ENCODE data around the gene MDN1. TPM values are rescaled to one million over a fixed set of nuclear protein-coding genes. Genes with fewer than 3 reads are reported as not detected.

The MDN1 gene
- total RNA-seq, 1 donor from 2014 or later, result 74.6 TPM

DNA sequence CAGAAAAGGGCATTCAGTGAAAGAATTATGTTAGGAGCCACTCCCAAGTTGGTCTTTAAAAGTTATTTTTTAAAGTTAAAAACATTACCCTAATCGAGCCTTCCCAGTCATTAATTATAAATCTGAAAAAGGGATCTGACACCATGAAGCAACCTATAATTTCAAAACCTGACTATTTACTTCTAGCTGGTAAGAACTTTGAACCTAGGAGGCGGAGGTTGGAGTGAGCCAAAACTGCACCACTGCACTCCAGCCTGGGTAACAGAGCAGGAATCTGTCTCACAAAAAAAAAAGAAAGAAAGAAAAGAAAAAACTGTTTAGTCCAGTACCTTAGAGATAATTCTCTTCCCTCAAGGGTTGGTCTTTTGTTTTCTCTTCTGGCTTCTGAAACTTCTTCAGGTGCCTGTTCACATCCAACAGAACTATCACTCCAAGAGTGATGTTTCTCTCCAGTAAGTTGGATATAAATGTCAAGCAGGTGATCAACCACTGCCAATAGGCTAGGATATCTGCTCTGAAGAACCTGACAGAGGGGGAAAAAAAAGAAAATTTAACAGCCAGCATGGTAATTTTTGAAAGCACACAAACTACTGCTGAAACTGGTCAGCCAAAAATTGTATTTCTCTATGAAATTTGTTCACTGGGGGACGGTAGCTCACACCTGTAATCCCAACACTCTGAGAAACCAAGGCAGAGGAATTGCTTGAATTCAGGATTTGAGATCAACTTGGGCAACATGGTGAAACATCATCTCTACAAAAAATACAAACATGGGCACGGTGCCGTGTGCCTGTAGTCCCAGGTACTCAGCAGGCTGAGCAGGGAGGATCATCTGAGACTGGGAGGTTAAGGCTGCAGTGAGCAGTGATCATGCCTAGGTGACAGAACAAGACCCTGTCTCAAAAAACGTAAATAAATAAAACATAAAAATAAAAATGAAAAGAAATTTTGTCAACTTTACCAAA is 38.2 kb downstream of the MDN1 start:
- intact Hi-C loops (cut with micrococcal nuclease), result no loop called here
- Mint-ChIP-seq H3K36me3 (ENCODE audit: low read depth) (peaks cover 50% of the 10 kb centered on the region), H3K27ac (no peak overlapping the region), H3K27me3 (ENCODE audit: insufficient read depth) (no peaks in the 10 kb centered on the region), H3K4me3 (no peak overlapping the region), H3K4me1 (ENCODE audit: low read depth) (no peaks in the 10 kb centered on the region), H3K9me3 (no peaks in the 10 kb centered on the region)
- DNase-seq (ENCODE audit: low spot score), result no peak

DNA sequence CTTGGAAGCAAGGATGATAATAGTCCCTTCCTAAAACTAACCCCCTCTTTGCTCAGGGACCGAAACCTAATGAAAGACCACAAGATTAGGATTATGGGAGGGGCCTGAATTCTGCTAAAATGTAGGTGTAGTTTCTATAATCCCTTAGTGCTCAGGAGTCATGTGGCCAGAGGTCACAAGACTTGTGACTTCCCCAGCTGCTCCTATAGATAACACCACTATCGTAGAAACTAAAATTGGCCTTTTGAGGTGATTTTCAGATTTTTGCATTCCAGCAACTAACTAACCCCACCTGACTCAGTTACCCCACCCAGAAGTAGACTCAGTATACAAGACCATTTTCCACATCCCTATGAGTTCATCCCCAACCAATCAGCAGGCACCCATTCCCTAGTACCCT is 42.1 kb downstream of the MDN1 start:
- intact Hi-C loops (cut with micrococcal nuclease), result no loop called here
- H3K36me3 Mint-ChIP-seq (ENCODE audit: low read depth), result peaks cover 43% of the 10 kb centered on the region
- H3K4me3 Mint-ChIP-seq, result no peak overlapping the region
- DNase-seq (ENCODE audit: low spot score), result no peak
- no peaks in the 10 kb centered on the region for H3K27me3 Mint-ChIP-seq (ENCODE audit: insufficient read depth)
- no peak overlapping the region for H3K27ac Mint-ChIP-seq
- H3K9me3 Mint-ChIP-seq, result no peaks in the 10 kb centered on the region
- no peaks in the 10 kb centered on the region for H3K4me1 Mint-ChIP-seq (ENCODE audit: low read depth)

DNA sequence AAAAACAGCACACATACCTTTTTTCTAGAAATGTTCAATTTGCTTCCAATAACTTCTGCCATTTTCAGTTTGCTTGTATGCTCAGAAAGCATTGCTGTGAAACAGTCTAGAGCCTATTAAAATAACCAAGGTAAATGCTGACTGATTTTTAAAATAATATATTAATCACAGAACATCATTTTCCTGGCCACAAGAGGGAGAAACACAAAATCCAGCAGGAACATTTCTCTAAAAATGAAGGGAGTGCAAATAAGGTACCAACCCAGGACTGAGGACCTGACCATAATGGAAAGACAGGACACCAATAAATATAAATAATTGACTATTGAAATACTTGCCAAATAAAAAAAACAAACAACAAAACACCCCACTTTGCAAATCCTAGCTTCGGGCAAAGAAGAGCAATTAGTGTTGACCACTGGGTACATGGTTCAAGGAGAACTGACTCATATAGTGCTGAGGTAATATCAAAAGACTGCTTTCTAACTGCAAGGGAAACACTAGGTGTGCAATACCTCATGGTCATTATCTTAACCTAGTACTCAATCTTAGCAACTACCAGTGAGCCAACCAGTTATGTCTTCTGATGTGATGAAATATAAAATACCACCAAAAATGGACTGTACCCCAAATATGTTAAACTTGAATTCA is 42.9 kb downstream of the MDN1 start:
- H3K36me3 Mint-ChIP-seq (ENCODE audit: low read depth), result peaks cover 43% of the 10 kb centered on the region
- H3K27ac Mint-ChIP-seq, result no peak overlapping the region
- DNase-seq (ENCODE audit: low spot score), result no peak
- intact Hi-C loops (cut with micrococcal nuclease), result no loop called here
- no peaks in the 10 kb centered on the region for H3K27me3 Mint-ChIP-seq (ENCODE audit: insufficient read depth)
- no peaks in the 10 kb centered on the region for H3K9me3 Mint-ChIP-seq
- no peak overlapping the region for H3K4me3 Mint-ChIP-seq
- H3K4me1 Mint-ChIP-seq (ENCODE audit: low read depth), result no peaks in the 10 kb centered on the region

DNA sequence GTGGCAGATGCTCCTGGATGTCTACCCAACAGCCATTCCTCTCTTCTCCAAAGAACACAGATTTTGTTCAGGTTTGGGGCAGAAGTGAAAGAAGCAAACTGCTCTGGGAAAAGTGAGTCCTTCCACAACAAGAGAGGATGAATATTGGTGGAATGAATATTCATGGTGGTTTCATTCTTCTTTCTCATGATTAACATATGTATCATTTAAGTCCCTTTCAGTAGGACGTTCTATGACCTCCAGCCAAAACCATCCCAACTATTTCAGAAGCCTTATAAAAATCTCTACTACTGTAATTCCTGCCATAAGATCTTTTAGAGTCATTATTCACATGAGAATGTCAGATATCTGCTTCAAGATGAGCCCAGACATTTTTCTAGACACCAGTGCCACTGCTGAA is 44.4 kb downstream of the MDN1 start:
- no peaks in the 10 kb centered on the region for H3K27me3 Mint-ChIP-seq (ENCODE audit: insufficient read depth)
- no peaks in the 10 kb centered on the region for H3K4me1 Mint-ChIP-seq (ENCODE audit: low read depth)
- DNase-seq (ENCODE audit: low spot score), result no peak
- H3K9me3 Mint-ChIP-seq, result no peaks in the 10 kb centered on the region
- no peak overlapping the region for H3K4me3 Mint-ChIP-seq
- intact Hi-C loops (cut with micrococcal nuclease), result no loop called here
- H3K36me3 Mint-ChIP-seq (ENCODE audit: low read depth), result peaks cover 42% of the 10 kb centered on the region
- no peak overlapping the region for H3K27ac Mint-ChIP-seq

DNA sequence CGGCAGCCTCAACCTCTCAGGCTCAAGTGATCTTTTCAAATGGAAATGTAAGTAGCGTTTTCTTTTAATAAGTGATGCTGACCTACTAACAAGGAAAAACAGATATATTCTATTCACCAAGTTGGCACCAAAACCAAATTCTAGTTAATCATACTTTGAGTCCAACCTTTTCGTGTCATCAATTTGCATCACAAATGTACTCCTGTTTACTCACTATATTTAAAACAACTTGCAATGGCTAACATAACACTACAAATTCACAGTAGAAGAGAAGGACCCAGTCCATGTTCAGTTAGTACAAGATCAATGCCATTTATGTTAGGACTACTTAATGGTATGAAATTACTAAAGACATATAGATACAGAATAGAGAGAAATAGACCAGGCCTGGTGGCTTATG is 50.0 kb downstream of the MDN1 start:
- no peak for DNase-seq (ENCODE audit: low spot score)
- Mint-ChIP-seq H3K36me3 (ENCODE audit: low read depth) (peaks cover 41% of the 10 kb centered on the region), H3K27me3 (ENCODE audit: insufficient read depth) (no peaks in the 10 kb centered on the region), H3K4me3 (no peak overlapping the region), H3K4me1 (ENCODE audit: low read depth) (no peaks in the 10 kb centered on the region), H3K27ac (no peak overlapping the region), H3K9me3 (no peaks in the 10 kb centered on the region)
- intact Hi-C loops (cut with micrococcal nuclease), result no loop called here

DNA sequence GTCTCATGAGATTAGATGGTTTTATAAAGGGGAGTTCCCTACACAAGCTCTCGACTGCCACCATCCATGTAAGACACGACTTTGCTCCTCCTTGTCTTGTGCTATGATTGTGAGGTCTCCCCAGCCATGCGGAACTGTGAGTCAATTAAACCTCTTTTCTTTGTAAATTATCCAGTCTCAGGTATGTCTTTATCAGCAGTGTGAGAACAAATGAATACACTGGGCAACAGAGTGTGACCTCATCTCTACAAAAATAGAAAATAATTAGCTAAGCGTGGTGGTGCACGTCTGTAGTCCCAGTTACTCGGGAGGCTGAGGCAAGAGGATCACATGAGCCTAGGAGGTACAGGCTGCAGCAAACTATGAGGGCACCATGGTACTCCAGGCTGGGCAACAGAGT is 51.3 kb downstream of the MDN1 start:
- H3K27ac Mint-ChIP-seq, result no peak overlapping the region
- H3K27me3 Mint-ChIP-seq (ENCODE audit: insufficient read depth), result no peaks in the 10 kb centered on the region
- no peaks in the 10 kb centered on the region for H3K4me1 Mint-ChIP-seq (ENCODE audit: low read depth)
- intact Hi-C loops (cut with micrococcal nuclease), result no loop called here
- H3K4me3 Mint-ChIP-seq, result no peak overlapping the region
- peaks cover 36% of the 10 kb centered on the region for H3K36me3 Mint-ChIP-seq (ENCODE audit: low read depth)
- no peaks in the 10 kb centered on the region for H3K9me3 Mint-ChIP-seq
- DNase-seq (ENCODE audit: low spot score), result no peak

DNA sequence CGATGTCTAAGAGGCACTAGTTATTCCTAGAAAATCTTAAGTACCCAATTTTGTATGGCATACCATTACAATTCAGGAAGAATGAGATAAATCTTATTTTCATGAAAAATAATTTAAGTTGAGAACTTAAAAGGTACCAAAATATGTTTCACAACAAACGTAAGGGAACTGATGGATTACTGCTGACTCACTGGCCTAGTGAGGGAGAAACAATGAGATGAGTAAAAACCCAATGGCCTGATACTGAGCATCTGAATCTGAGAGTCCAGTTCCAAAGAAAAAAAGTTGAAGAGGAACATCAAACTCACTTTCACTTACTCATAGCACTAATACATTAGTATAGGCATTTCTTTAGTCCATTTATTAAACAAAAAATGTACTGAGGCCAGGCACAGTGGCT is 56.0 kb downstream of the MDN1 start:
- Mint-ChIP-seq H3K27me3 (ENCODE audit: insufficient read depth) (no peaks in the 10 kb centered on the region), H3K27ac (no peak overlapping the region), H3K9me3 (no peaks in the 10 kb centered on the region), H3K4me1 (ENCODE audit: low read depth) (no peaks in the 10 kb centered on the region), H3K4me3 (no peak overlapping the region), H3K36me3 (ENCODE audit: low read depth) (peaks cover 42% of the 10 kb centered on the region)
- DNase-seq (ENCODE audit: low spot score), result no peak
- intact Hi-C loops (cut with micrococcal nuclease), result no loop called here

DNA sequence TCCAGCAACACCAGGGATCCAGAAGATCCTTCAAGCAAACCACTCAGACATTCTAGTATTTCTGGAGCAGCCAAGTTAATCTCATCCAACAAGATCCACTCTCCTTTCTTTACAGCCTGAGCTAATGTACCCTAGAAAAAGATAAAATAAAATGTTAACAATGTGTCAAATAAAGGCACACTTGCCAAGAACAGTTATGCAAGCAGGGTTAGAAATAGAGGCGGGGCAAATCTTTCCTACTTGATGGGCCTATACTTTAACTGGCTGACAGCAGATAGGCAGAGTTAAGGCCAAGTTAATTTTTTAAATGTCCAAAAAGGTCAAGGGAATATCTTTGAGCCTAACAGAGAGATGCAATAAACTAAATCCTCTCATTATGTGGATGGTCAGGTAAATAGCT is 60.8 kb downstream of the MDN1 start:
- Mint-ChIP-seq H3K36me3 (ENCODE audit: low read depth) (peaks cover 53% of the 10 kb centered on the region), H3K27me3 (ENCODE audit: insufficient read depth) (no peaks in the 10 kb centered on the region), H3K4me1 (ENCODE audit: low read depth) (no peaks in the 10 kb centered on the region), H3K27ac (no peak overlapping the region), H3K4me3 (no peak overlapping the region), H3K9me3 (no peaks in the 10 kb centered on the region)
- intact Hi-C loops (cut with micrococcal nuclease), result no loop called here
- DNase-seq (ENCODE audit: low spot score), result no peak

DNA sequence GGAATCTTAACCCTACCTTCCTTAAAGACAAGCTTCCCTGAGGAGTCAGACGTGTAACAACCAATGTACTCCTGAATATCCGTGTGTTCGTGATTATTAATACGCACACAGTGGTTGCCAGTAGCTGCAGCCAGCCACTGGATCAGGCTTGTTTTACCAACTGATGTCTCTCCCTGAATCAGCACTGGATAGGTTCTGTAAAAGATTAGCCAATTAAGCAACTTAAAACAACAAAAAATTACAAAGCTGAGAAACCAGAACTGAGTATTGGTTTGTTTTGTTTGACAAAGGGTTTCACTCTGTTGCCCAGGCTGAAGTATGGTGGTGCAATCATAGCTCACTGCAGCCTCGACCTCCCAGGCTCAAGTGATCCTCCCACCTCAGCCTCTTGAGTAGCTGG is 69.3 kb downstream of the MDN1 start:
- H3K36me3 Mint-ChIP-seq (ENCODE audit: low read depth), result peaks cover 51% of the 10 kb centered on the region
- intact Hi-C loops (cut with micrococcal nuclease), result no loop called here

DNA sequence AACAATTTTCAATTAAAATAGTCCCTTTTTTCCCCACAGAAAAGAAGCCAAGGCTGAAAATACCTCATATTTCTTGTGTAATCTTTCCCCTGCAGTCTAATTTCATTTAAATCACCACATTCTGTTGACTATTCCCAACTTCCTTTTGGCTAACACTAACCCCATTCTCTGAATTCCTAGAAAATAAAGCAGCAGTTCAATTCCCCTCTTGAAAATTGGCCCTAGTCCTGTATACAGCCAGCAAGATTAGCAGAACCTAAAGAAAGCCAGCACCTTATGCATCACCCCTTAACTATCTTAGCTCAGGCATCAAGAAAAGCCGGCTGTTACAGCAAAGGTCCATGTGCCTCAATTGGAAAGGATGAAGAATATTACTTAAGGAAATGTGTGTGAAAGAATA is 69.7 kb downstream of the MDN1 start:
- H3K4me3 Mint-ChIP-seq, result no peak overlapping the region
- H3K36me3 Mint-ChIP-seq (ENCODE audit: low read depth), result peaks cover 48% of the 10 kb centered on the region
- no peaks in the 10 kb centered on the region for H3K4me1 Mint-ChIP-seq (ENCODE audit: low read depth)
- intact Hi-C loops (cut with micrococcal nuclease), result no loop called here
- no peak overlapping the region for H3K27ac Mint-ChIP-seq
- no peaks in the 10 kb centered on the region for H3K9me3 Mint-ChIP-seq
- no peak for DNase-seq (ENCODE audit: low spot score)
- no peaks in the 10 kb centered on the region for H3K27me3 Mint-ChIP-seq (ENCODE audit: insufficient read depth)

More for the DNA sequence above, 69.3 kb downstream of the MDN1 start:
- Mint-ChIP-seq H3K27me3 (ENCODE audit: insufficient read depth) (no peaks in the 10 kb centered on the region), H3K9me3 (no peaks in the 10 kb centered on the region), H3K27ac (no peak overlapping the region), H3K4me3 (no peak overlapping the region), H3K4me1 (ENCODE audit: low read depth) (no peaks in the 10 kb centered on the region)
- DNase-seq (ENCODE audit: low spot score), result no peak

DNA sequence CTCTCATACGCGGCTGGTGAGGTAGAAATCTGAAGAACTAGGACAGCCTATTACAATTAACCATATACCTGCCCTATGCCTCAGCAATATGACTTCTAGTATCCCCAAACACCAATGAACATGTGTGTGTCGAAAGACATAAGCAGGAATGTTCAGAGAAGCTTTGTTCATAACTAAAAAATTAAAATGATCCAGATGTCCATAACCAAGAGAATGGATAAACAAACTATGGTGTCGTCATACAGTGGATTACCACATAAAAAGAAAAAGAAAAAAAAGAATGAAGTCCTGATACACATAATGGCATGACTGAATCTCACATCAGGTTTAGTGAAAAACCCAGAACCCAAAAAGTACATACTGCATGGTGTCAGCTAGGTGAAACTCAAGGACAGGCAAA is 73.9 kb downstream of the MDN1 start:
- Mint-ChIP-seq H3K27ac (no peak overlapping the region), H3K36me3 (ENCODE audit: low read depth) (peaks cover 46% of the 10 kb centered on the region), H3K4me1 (ENCODE audit: low read depth) (no peaks in the 10 kb centered on the region), H3K4me3 (no peak overlapping the region), H3K9me3 (no peaks in the 10 kb centered on the region), H3K27me3 (ENCODE audit: insufficient read depth) (no peaks in the 10 kb centered on the region)
- intact Hi-C loops (cut with micrococcal nuclease), result no loop called here
- DNase-seq (ENCODE audit: low spot score), result no peak

DNA sequence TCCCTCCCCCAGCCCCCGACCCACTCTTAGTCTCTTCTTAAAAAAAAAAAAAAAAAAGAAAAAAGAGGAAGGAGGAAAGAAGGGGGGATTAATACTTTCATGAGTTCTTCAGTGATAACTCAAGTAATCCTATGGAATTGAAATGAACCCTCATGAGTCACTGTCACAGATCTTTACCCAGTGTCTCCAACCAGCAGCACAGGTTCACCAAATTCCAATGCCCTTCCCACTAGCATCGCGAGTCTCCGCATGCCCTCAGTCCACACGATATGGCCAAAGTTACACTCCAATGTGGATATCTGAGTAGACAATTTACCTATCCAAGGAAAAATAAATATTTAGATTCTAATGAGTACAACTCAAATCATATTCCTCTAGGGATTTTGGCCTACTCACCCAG is 74.5 kb downstream of the MDN1 start:
- H3K4me1 Mint-ChIP-seq (ENCODE audit: low read depth), result no peaks in the 10 kb centered on the region
- H3K27ac Mint-ChIP-seq, result no peak overlapping the region
- DNase-seq (ENCODE audit: low spot score), result no peak
- H3K27me3 Mint-ChIP-seq (ENCODE audit: insufficient read depth), result no peaks in the 10 kb centered on the region
- H3K9me3 Mint-ChIP-seq, result no peaks in the 10 kb centered on the region
- intact Hi-C loops (cut with micrococcal nuclease), result no loop called here
- no peak overlapping the region for H3K4me3 Mint-ChIP-seq
- peaks cover 50% of the 10 kb centered on the region for H3K36me3 Mint-ChIP-seq (ENCODE audit: low read depth)

DNA sequence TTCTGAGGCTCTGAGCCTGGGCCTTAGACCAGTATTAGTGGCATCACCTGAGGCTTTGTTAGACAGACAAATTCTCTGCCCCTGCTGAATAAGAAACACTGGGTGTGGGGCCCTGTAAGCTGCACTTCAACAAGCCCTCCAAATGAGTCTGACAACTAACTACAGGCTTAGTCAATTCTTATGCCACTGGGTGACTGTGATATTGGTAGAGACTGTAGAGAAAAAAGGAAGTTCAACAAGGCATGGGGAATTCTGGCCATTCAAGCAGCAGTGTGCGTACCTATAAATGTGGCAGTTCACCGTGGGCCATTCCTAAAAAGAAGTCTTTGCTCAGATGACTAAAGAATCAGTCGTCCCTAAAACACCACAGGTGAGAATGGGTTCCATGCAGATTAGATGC is 82.7 kb downstream of the MDN1 start:
- Mint-ChIP-seq H3K9me3 (peaks cover 3% of the 10 kb centered on the region), H3K4me3 (no peak overlapping the region), H3K36me3 (ENCODE audit: low read depth) (peaks cover 50% of the 10 kb centered on the region), H3K27me3 (ENCODE audit: insufficient read depth) (no peaks in the 10 kb centered on the region), H3K4me1 (ENCODE audit: low read depth) (no peaks in the 10 kb centered on the region), H3K27ac (no peak overlapping the region)
- DNase-seq (ENCODE audit: low spot score), result no peak
- intact Hi-C loops (cut with micrococcal nuclease), result no loop called here
